HCT116 (cell line): ENCODE data around the gene HOXC11. TPM values are rescaled to one million over a fixed set of nuclear protein-coding genes. Genes with fewer than 3 reads are reported as not detected.

Source experiments
- ATAC-seq: fragments of 200-7000 bp; cut with Tn5 transposase; 2 replicates; pipeline ENCODE4 v1.9.1; 2020; ENCODE audit warnings: mild to moderate bottlenecking, moderate library complexity
- BruUV-seq: library from RNA; stranded (reverse); fragments of 400-500 nt; replicated peaks from 2 replicates; lab custom pipeline; 2021; lab: Mats Ljungman, UMichigan
- CTCF ChIA-PET: fragments of 300-600 bp; sonication (Branson Sonifier 250); formaldehyde crosslinking; loops from one replicate; lab custom pipeline; 2021; ENCODE audit warnings: antibody characterized with exemption; lab: Charles Lee
- POLR2A ChIA-PET: fragments of 300-600, 350-600 bp; sonication (Branson Sonifier 250); formaldehyde crosslinking; loops from one replicate; lab custom pipeline; 2021; ENCODE audit warnings: antibody characterized with exemption; lab: Charles Lee
- RAD21 ChIA-PET, 2 experiments: fragments of 300-600 bp; sonication (Branson Sonifier 250); formaldehyde crosslinking; loops; one replicate each; lab custom pipeline; 2023; ENCODE audit warnings: low total read pairs in 2 of 2; ENCODE audit not compliant: uncharacterized antibody in 2 of 2, unreplicated experiment in 2 of 2, low non-redundant PET in 1 of 2; lab: Charles Lee
- DNase-seq: peaks from one replicate; pipeline ENCODE4 v3.0.0-alpha.2; 2010; ENCODE audit warnings: low read depth, low spot score
- H2AFZ ChIP-seq: fragments of 200-600 bp; shearing (Covaris generic), sonication (generic); 2 replicates; pipeline ENCODE4 v1.6.1; 2017; ENCODE audit warnings: low read depth, mixed run types, mixed read lengths, antibody characterized with exemption, low read length; ENCODE audit not compliant: poor library complexity, severe bottlenecking
- H3K27ac ChIP-seq: 2 replicates; pipeline ENCODE4 v1.5.1; 2012; ENCODE audit warnings: low read depth, low read length
- H3K27me3 ChIP-seq: fragments of 200-600 bp; sonication (generic); 2 replicates; pipeline ENCODE4 v1.6.1; 2016; ENCODE audit warnings: mixed run types, low read length, mixed read lengths; ENCODE audit not compliant: insufficient read depth
- H3K36me3 ChIP-seq, 2 experiments: fragments of 200-500 bp in 1 of 2; fragments of 200-600 bp in 1 of 2; sonication (Bioruptor generic) in 1 of 2; sonication (generic) in 1 of 2; 2 replicates each; pipeline versions ENCODE4 v1.5.1 to v1.6.1; 2014 to 2016; ENCODE audit warnings: low read length in 2 of 2, inconsistent platforms in 1 of 2, mixed read lengths in 1 of 2, mixed run types in 1 of 2; ENCODE audit not compliant: insufficient read depth in 2 of 2, control insufficient read depth in 1 of 2
- H3K4me1 ChIP-seq, 2 experiments: fragments of 200-600 bp in 1 of 2; sonication (generic) in 1 of 2; 2 replicates each; pipeline versions ENCODE4 v1.5.1 to v1.6.1; 2012 to 2017; ENCODE audit warnings: low read length in 2 of 2, inconsistent platforms in 1 of 2, mild to moderate bottlenecking in 1 of 2, mixed read lengths in 1 of 2, mixed run types in 1 of 2, moderate library complexity in 1 of 2; ENCODE audit not compliant: insufficient read depth in 2 of 2, control insufficient read depth in 1 of 2
- H3K4me2 ChIP-seq: fragments of 200-600 bp; sonication (generic); 2 replicates; pipeline ENCODE4 v1.6.1; 2017; ENCODE audit warnings: mixed run types, low read length, mixed read lengths
- H3K4me3 ChIP-seq, 2 experiments: fragments of 200-600 bp in 1 of 2; sonication (generic) in 1 of 2; replicated peaks in 1 of 2; 2 replicates each; pipeline ENCODE4 v1.5.1; 2011 to 2016; ENCODE audit warnings: low read length in 2 of 2, control low read depth in 1 of 2, low read depth in 1 of 2, mild to moderate bottlenecking in 1 of 2, mixed read lengths in 1 of 2, mixed run types in 1 of 2
- H3K79me2 ChIP-seq: fragments of 200-600 bp; sonication (generic); 2 replicates; pipeline ENCODE4 v1.6.1; 2017; ENCODE audit warnings: mild to moderate bottlenecking, mixed run types, low read length, moderate library complexity, mixed read lengths; ENCODE audit not compliant: insufficient read depth
- H3K9ac ChIP-seq: fragments of 200-600 bp; sonication (generic); 2 replicates; pipeline ENCODE4 v1.6.1; 2016; ENCODE audit warnings: low read length, mixed read lengths
- H3K9me2 ChIP-seq: fragments of 200-600 bp; sonication (generic), shearing (Covaris generic); 2 replicates; pipeline ENCODE4 v1.6.1; 2017; ENCODE audit warnings: mixed run types, mild to moderate bottlenecking, moderate library complexity; ENCODE audit not compliant: insufficient read depth
- H3K9me3 ChIP-seq, 2 experiments: fragments of 200-500 bp in 1 of 2; fragments of 200-600 bp in 1 of 2; sonication (Bioruptor generic) in 1 of 2; sonication (generic) in 1 of 2; 2 replicates each; pipeline ENCODE4 v1.6.1; 2014 to 2017; ENCODE audit warnings: low read length in 2 of 2, mixed read lengths in 2 of 2, inconsistent platforms in 1 of 2, low read depth in 1 of 2, mild to moderate bottlenecking in 1 of 2, mixed run types in 1 of 2, moderate library complexity in 1 of 2; ENCODE audit not compliant: control insufficient read depth in 1 of 2, insufficient read depth in 1 of 2
- H4K20me1 ChIP-seq: fragments of 200-600 bp; sonication (generic), shearing (Covaris generic); 2 replicates; pipeline ENCODE4 v1.6.1; 2017; ENCODE audit warnings: mixed run types, mild to moderate bottlenecking, moderate library complexity; ENCODE audit not compliant: insufficient read depth
- CTCF ChIP-seq, 3 experiments: fragments of 200-600 bp in 1 of 3; sonication (generic) in 1 of 3; IDR thresholded peaks in 2 of 3; conservative IDR thresholded peaks in 1 of 3; 2 replicates each; pipeline ENCODE4 v1.5.1; 2012 to 2017; ENCODE audit warnings: low read depth in 2 of 3, low read length in 2 of 3, antibody characterized with exemption in 1 of 3, borderline replicate concordance in 1 of 3, control low read depth in 1 of 3, mild to moderate bottlenecking in 1 of 3, mixed read lengths in 1 of 3, mixed run types in 1 of 3, moderate library complexity in 1 of 3; ENCODE audit not compliant: insufficient read depth in 1 of 3
- EGR1 ChIP-seq: IDR thresholded peaks from 2 replicates; pipeline ENCODE4 v1.6.1; 2012; ENCODE audit warnings: low read depth
- EZH2phosphoT487 ChIP-seq: fragments of 200-600 bp; IDR thresholded peaks from 2 replicates; pipeline ENCODE4 v1.6.1; 2018; ENCODE audit warnings: antibody characterized with exemption, borderline replicate concordance
- MAX ChIP-seq: IDR thresholded peaks from 2 replicates; pipeline ENCODE4 v1.6.1; 2012
- POLR2A ChIP-seq: IDR thresholded peaks from 2 replicates; pipeline ENCODE4 v1.7.0; 2011; ENCODE audit warnings: borderline replicate concordance; ENCODE audit not compliant: insufficient read depth, insufficient read length; ENCODE audit errors: extremely low read depth
- POLR2AphosphoS5 ChIP-seq: IDR thresholded peaks from 2 replicates; pipeline ENCODE4 v1.6.1; 2011; ENCODE audit warnings: mild to moderate bottlenecking, low read depth, low read length, moderate library complexity
- RAD21 ChIP-seq: IDR thresholded peaks from 2 replicates; pipeline ENCODE4 v1.6.1; 2012; ENCODE audit warnings: low read depth, mild to moderate bottlenecking
- REST ChIP-seq: IDR thresholded peaks from 2 replicates; pipeline ENCODE4 v1.6.1; 2012; ENCODE audit warnings: low read depth
- SRF ChIP-seq: IDR thresholded peaks from 2 replicates; pipeline ENCODE4 v1.6.1; 2012; ENCODE audit warnings: low read depth
- TCF7L2 ChIP-seq: IDR thresholded peaks from 2 replicates; pipeline ENCODE4 v1.7.0; 2011; ENCODE audit warnings: borderline replicate concordance, inconsistent platforms; ENCODE audit not compliant: insufficient read depth, insufficient read length; ENCODE audit errors: extremely low read depth
- YY1 ChIP-seq: IDR thresholded peaks from 2 replicates; pipeline ENCODE4 v1.6.1; 2011; ENCODE audit warnings: low read length, low read depth, moderate library complexity, mild to moderate bottlenecking; ENCODE audit not compliant: insufficient replicate concordance; ENCODE audit errors: extremely low read depth
- ZBTB33 ChIP-seq: IDR thresholded peaks from 2 replicates; pipeline ENCODE4 v1.6.1; 2011; ENCODE audit warnings: mild to moderate bottlenecking, low read length, moderate library complexity; ENCODE audit not compliant: insufficient replicate concordance; ENCODE audit errors: extremely low read depth
- ZFX ChIP-seq: fragments of 450-650 bp; IDR thresholded peaks from 2 replicates; pipeline ENCODE4 v1.6.1; 2017
- intact Hi-C: fragments of 100-400 bp; cut with micrococcal nuclease; formaldehyde crosslinking; loops from 2 replicates; pipeline ENCODE4 v1.10.0; 2022
- total RNA-seq: library from RNA; stranded (reverse); gene quantifications from one replicate; pipeline ENCODE4 v1.2.1, GENCODE V29; 2021; ENCODE audit not compliant: unreplicated experiment

HOXC11 gene
- total RNA-seq, 1 experiment from 2014 or later: 0.22 TPM

- TF ChIP-seq EGR1: no peak
- no peak for TF ChIP-seq EZH2phosphoT487
Observed at GRCh38 chr12:54025499-54026405, 52.8 kb downstream of the HOXC11 start (continued).

GRCh38 chr12:54026640-54027441 lies 53.9 kb downstream of the HOXC11 start:
- DNase-seq (no peak), ATAC-seq (no peak)
- BruUV-seq: no TSS peak
- Histone ChIP-seq H3K4me1 (peaks cover 0 to 5% of the 10 kb centered on the region in 2 experiments; a peak in 3 of 4 replicates), H3K4me2 (no peak overlapping the region), H3K36me3 (no peaks in the 10 kb centered on the region), H3K9me2 (no peaks in the 10 kb centered on the region), H3K27ac (no peak overlapping the region), H3K4me3 (no peak overlapping the region), H3K79me2 (no peaks in the 10 kb centered on the region), H4K20me1 (no peaks in the 10 kb centered on the region), H3K9ac (no peak overlapping the region), H3K9me3 (no peaks in the 10 kb centered on the region), H2AFZ (no peak overlapping the region), H3K27me3 (no peaks in the 10 kb centered on the region)
- ChIA-PET CTCF (interaction anchor here (2.6 kb wide), 1 partner anchor 9 kb away, joined by 7 read pairs; no protein-coding TSS in a partner anchor), RAD21 (no interaction called here), POLR2A (interaction anchor here (0.6 kb wide), 1 partner anchor 9 kb away, joined by 3 read pairs; no protein-coding TSS in a partner anchor)
- intact Hi-C loops: no loop called here
- no peak for TF ChIP-seq MAX
- TF ChIP-seq EGR1: no peak
- TF ChIP-seq TCF7L2: no peak
- TF ChIP-seq ZFX: no peak
- TF ChIP-seq RAD21: no peak
- TF ChIP-seq POLR2AphosphoS5: no peak
- TF ChIP-seq YY1: no peak
- TF ChIP-seq REST: no peak
- TF ChIP-seq SRF: no peak
- TF ChIP-seq ZBTB33: no peak
- no peak for TF ChIP-seq CTCF (IDR thresholded peaks at IDR 0.05 in 2 of 3, conservative IDR thresholded peaks at IDR 0.05 in 1 of 3; ENCODE audit: borderline replicate concordance in 1 of 3, insufficient read depth in 1 of 3, low read depth in 2 of 3, low read length in 2 of 3)
- TF ChIP-seq POLR2A: no peak
